Effector memory CD4-positive, alpha-beta T cell (primary cell): ENCODE data around the gene SLC16A9.
"Not testable (repeated sequence)": the region's sequence is repeated elsewhere in the genome, so short reads cannot be mapped to it uniquely, and the experiment has no call there.

ENCODE experiments used
- DNase-seq, 3 donors: peaks; one replicate each; pipeline ENCODE4 v3.0.0-alpha.2; 2020
- H3K27ac ChIP-seq: 2 replicates; pipeline ENCODE4 v1.7.0; 2013; ENCODE audit warnings: mild to moderate bottlenecking, low read length, moderate library complexity; ENCODE audit not compliant: insufficient read depth, poor library complexity, severe bottlenecking
- H3K27me3 ChIP-seq: replicated peaks from 2 replicates; pipeline ENCODE4 v1.7.0; 2013; ENCODE audit warnings: mild to moderate bottlenecking, low read length; ENCODE audit not compliant: insufficient read depth, control insufficient read depth, poor library complexity, severe bottlenecking
- H3K36me3 ChIP-seq: 2 replicates; pipeline ENCODE4 v1.7.0; 2013; ENCODE audit warnings: mild to moderate bottlenecking, low read length, moderate library complexity; ENCODE audit not compliant: control insufficient read depth, insufficient read depth
- H3K4me1 ChIP-seq: 2 replicates; pipeline ENCODE4 v1.7.0; 2013; ENCODE audit warnings: low read length, mild to moderate bottlenecking; ENCODE audit not compliant: control insufficient read depth, insufficient read depth, poor library complexity, severe bottlenecking
- H3K4me3 ChIP-seq: 2 replicates; pipeline ENCODE4 v1.7.0; 2013; ENCODE audit warnings: low read length, low read depth, mild to moderate bottlenecking; ENCODE audit not compliant: insufficient read depth, poor library complexity, severe bottlenecking
- H3K9me3 ChIP-seq: 2 replicates; pipeline ENCODE4 v1.7.0; 2013; ENCODE audit warnings: mild to moderate bottlenecking, low read length, moderate library complexity; ENCODE audit not compliant: control insufficient read depth

The SLC16A9 gene

GRCh38 chr10:59678884-59679301 is 30.8 kb downstream of the SLC16A9 start:
- no peaks in the 10 kb centered on the region for H3K4me1 ChIP-seq
- no peak overlapping the region for H3K4me3 ChIP-seq
- H3K36me3 ChIP-seq: no peaks in the 10 kb centered on the region
- no peak overlapping the region for H3K27ac ChIP-seq
- no peaks in the 10 kb centered on the region for H3K27me3 ChIP-seq
- no peaks in the 10 kb centered on the region for H3K9me3 ChIP-seq
- no peak for DNase-seq

DNA sequence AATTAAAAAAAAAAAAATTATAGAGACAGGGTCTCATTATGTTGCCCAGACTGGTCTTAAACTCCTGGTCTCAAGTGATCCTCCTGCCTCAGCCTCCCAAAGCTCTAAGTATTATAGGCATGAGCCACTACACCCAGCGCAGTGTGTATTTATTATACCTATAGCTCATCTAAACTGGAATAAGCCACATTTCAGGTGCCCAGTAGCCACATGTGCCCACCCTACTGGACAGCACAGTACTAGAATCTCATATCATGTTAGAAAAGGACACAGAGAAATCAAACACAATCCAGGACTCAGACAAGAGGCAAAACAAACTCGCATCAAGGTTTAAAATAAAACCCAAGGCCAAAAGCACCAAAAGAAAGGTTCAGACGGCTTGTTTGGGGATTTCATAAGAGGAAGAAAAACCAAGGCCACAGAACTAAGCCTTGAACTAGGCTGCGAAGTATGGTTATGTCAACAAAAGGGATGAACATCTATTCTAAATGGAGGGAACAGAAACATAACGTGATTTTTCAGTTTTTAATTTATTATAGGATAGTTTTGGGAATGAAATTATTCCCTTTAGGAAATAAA is 32.3 kb downstream of the SLC16A9 start:
- Histone ChIP-seq H3K36me3 (no peaks in the 10 kb centered on the region), H3K27ac (no peak overlapping the region), H3K9me3 (no peaks in the 10 kb centered on the region), H3K4me3 (no peak overlapping the region), H3K4me1 (no peaks in the 10 kb centered on the region), H3K27me3 (no peaks in the 10 kb centered on the region)
- DNase-seq: no peak

GRCh38 chr10:59675812-59676211 is 33.8 kb downstream of the SLC16A9 start:
- no peak for DNase-seq
- no peaks in the 10 kb centered on the region for H3K9me3 ChIP-seq
- no peak overlapping the region for H3K27ac ChIP-seq
- no peak overlapping the region for H3K4me3 ChIP-seq
- H3K27me3 ChIP-seq: no peaks in the 10 kb centered on the region
- H3K4me1 ChIP-seq: no peaks in the 10 kb centered on the region
- H3K36me3 ChIP-seq: no peaks in the 10 kb centered on the region

DNA sequence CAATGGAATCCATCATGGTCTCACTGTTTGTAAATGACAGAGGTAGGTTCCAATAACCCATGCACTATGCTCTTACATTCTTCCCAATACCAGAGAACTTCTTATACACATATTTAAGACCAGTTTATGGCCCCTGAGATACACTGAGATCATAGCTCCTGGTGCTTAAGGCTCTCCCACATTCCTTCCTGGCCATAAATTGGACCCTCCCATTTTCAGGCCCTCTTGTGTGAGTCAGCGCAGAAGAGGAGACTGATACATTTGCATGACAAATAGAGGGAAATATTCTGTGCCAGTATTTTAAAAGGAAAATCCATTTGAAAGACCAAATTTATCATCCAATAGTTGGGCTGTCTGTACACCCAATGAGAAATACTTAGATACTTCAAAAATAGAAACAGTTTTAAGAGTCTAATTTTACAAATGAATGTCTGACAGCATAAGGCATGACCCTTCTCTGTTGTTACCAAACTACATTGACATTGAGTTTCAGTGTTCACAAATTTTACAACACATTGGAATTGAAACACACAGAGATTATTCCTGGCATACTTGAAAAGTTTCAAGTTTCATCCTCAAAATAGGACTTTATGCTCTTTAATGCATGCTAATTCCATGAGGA is 35.3 kb downstream of the SLC16A9 start:
- no peaks in the 10 kb centered on the region for H3K27me3 ChIP-seq
- H3K9me3 ChIP-seq: no peaks in the 10 kb centered on the region
- no peaks in the 10 kb centered on the region for H3K36me3 ChIP-seq
- no peak for DNase-seq
- H3K4me1 ChIP-seq: no peaks in the 10 kb centered on the region
- no peak overlapping the region for H3K27ac ChIP-seq
- no peak overlapping the region for H3K4me3 ChIP-seq

GRCh38 chr10:59672150-59672875 is 37.3 kb downstream of the SLC16A9 start:
- Histone ChIP-seq H3K4me3 (no peak overlapping the region), H3K27ac (no peak overlapping the region), H3K36me3 (no peaks in the 10 kb centered on the region), H3K4me1 (no peaks in the 10 kb centered on the region), H3K9me3 (no peaks in the 10 kb centered on the region), H3K27me3 (no peaks in the 10 kb centered on the region)
- DNase-seq: no peak

DNA sequence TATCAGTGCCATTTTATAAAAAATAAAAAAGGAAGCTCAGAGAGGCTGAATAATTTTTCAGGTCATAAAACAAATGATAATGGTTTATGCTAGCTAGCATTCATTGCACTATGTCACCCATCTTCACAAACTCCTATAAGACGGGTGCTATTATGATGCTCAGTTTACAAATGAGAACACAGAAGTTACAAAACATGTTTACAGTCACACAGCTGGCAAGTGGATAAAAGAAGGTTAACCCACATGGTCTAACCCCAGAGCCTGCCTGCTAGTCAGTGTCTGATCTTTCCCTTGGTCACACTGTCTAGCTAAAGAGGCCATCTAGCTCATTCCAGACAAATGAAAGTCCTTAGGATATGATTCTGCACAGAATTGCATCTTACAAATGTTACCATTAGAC is 39.4 kb downstream of the SLC16A9 start:
- no peak for DNase-seq
- no peak overlapping the region for H3K27ac ChIP-seq
- H3K36me3 ChIP-seq: no peaks in the 10 kb centered on the region
- no peaks in the 10 kb centered on the region for H3K27me3 ChIP-seq
- no peaks in the 10 kb centered on the region for H3K9me3 ChIP-seq
- H3K4me1 ChIP-seq: no peaks in the 10 kb centered on the region
- no peak overlapping the region for H3K4me3 ChIP-seq

DNA sequence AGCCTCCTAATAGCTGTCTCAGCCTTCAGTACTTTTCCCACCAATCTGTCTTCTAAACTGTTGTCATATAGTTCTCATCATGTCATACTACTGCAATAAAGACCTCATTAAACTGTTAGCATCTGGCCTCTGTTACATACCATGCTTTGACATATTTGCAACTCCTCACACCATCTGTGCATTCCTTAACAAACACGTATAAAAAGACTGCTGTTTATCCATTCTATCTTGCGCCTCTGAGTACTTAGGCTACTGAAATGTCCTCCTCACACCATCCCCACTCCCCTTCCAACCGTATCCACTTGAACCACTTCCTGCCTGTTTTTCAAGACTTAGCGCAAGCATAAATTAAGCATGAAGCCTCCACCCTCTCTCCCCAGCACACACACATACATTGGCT is 41.6 kb downstream of the SLC16A9 start:
- no peaks in the 10 kb centered on the region for H3K4me1 ChIP-seq
- no peak overlapping the region for H3K27ac ChIP-seq
- no peaks in the 10 kb centered on the region for H3K36me3 ChIP-seq
- H3K9me3 ChIP-seq: no peaks in the 10 kb centered on the region
- no peak for DNase-seq
- no peaks in the 10 kb centered on the region for H3K27me3 ChIP-seq
- no peak overlapping the region for H3K4me3 ChIP-seq

GRCh38 chr10:59666310-59666709 is 43.3 kb downstream of the SLC16A9 start:
- no peak for DNase-seq
- H3K27me3 ChIP-seq: no peaks in the 10 kb centered on the region
- no peak overlapping the region for H3K27ac ChIP-seq
- no peak overlapping the region for H3K4me3 ChIP-seq
- H3K4me1 ChIP-seq: no peaks in the 10 kb centered on the region
- H3K9me3 ChIP-seq: no peaks in the 10 kb centered on the region
- H3K36me3 ChIP-seq: no peaks in the 10 kb centered on the region

- H3K36me3 ChIP-seq, H3K4me3 ChIP-seq, H3K4me1 ChIP-seq: not testable (repeated sequence)
Measured at GRCh38 chr10:59663213-59663612, 46.4 kb downstream of the SLC16A9 start.

DNA sequence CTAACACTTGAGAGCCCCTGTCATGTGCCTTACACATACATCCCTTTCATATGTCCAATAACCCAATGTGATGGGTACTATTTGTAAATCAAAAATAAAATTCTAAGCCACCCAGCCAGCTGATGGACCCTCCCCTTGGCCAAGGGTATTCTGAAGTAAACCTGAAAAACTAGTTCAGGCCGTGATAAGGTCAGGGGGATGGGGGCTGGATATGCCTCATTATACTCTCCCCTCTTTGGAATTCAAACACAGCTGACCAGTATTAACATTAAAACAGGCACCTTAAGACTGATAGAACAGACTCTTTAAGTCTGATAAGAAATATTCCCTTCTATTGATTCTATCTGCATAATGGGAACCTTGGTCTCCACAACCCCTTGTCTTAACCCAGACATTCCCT is 51.9 kb downstream of the SLC16A9 start:
- H3K27me3 ChIP-seq: no peaks in the 10 kb centered on the region
- H3K27ac ChIP-seq: no peak overlapping the region
- H3K4me1 ChIP-seq: no peaks in the 10 kb centered on the region
- H3K4me3 ChIP-seq: no peak overlapping the region
- no peaks in the 10 kb centered on the region for H3K36me3 ChIP-seq
- no peaks in the 10 kb centered on the region for H3K9me3 ChIP-seq
- DNase-seq: no peak

More at GRCh38 chr10:59663213-59663612, 46.4 kb downstream of the SLC16A9 start:
- not testable (repeated sequence) for H3K27me3 ChIP-seq, H3K9me3 ChIP-seq, H3K27ac ChIP-seq, DNase-seq
